Measurements from ENCODE around the gene DLGAP1. TPM values are rescaled to one million over a fixed set of nuclear protein-coding genes. Genes with fewer than 3 reads are reported as not detected.

The DLGAP1 gene
- total and polyA plus RNA-seq, 2 of the 13 experiments (the other 11 are each of a cell fraction or from before 2014, with no cell fraction given) = 0.01 TPM; not detected in 1

DNA sequence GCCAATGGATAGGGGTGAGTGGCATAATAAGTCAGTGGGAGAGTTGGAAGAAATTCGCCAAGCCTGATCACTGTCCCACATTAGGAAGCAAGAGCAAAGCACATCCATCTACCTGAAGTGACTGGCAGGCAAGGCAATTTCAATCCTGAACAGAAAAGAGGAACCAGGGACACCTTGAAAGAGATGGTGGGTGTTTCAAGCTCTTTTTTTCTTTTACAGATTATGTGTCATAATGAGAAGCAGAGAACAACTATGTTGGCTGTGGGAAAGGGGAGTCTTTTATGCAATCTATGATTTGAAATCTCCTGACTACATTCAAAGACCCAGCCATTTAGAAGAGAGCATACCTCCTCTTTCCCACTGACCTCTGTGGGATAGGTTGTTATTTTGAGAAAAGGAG, 941.6 kb downstream of the DLGAP1 start:
- DNase-seq (ENCODE audit: low spot score) (no peak), FAIRE-seq (no peak), ATAC-seq (no peak)
- Histone ChIP-seq H3K27me3 (ENCODE audit: control insufficient read depth in 1 of 2, insufficient read depth in 2 of 2, low read length in 2 of 2) (peaks cover 1 to 18% of the 10 kb centered on the region in 2 experiments; a peak in 1 of 5 replicates), H3K4me1 (ENCODE audit: insufficient read depth, low read length) (no peaks in the 10 kb centered on the region), H3K79me2 (ENCODE audit: insufficient read depth, low read length) (no peaks in the 10 kb centered on the region), H4K20me1 (ENCODE audit: insufficient read depth, low read length) (no peaks in the 10 kb centered on the region), H2AFZ (ENCODE audit: low read length) (no peak overlapping the region), H3K9me3 (ENCODE audit: low read length) (no peaks in the 10 kb centered on the region), H3K9ac (ENCODE audit: insufficient read depth, low read depth, low read length) (no peak overlapping the region), H3K4me3 (replicated peaks in 1 of 3; ENCODE audit: insufficient read depth in 1 of 3, low read depth in 2 of 3, low read length in 3 of 3) (no peak overlapping the region), H3K4me2 (ENCODE audit: low read depth, low read length) (no peak overlapping the region), H3K36me3 (replicated peaks in 1 of 2; ENCODE audit: control insufficient read depth in 1 of 2, insufficient read depth in 2 of 2, low read length in 2 of 2) (no peaks in the 10 kb centered on the region), H3K27ac (ENCODE audit: extremely low read length, insufficient read depth, low read length) (no peak overlapping the region)
- TF ChIP-seq KDM2A (CRISPR knock-in tag; IDR thresholded peaks at IDR 0.05; ENCODE audit: borderline replicate concordance, low read depth) = no peak
- TF ChIP-seq EEA1 (CRISPR knock-in tag; IDR thresholded peaks at IDR 0.05; ENCODE audit: borderline replicate concordance) = no peak
- TF ChIP-seq, protein P1, sequence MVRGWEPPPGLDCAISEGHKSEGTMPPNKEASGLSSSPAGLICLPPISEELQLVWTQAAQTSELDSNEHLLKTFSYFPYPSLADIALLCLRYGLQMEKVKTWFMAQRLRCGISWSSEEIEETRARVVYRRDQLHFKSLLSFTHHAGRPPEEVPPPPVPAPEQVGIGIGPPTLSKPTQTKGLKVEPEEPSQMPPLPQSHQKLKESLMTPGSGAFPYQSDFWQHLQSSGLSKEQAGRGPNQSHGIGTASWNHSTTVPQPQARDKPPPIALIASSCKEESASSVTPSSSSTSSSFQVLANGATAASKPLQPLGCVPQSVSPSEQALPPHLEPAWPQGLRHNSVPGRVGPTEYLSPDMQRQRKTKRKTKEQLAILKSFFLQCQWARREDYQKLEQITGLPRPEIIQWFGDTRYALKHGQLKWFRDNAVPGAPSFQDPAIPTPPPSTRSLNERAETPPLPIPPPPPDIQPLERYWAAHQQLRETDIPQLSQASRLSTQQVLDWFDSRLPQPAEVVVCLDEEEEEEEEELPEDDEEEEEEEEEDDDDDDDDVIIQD (CRISPR knock-in tag; IDR thresholded peaks at IDR 0.05; ENCODE audit: low read depth) = no peak
- TF ChIP-seq, protein P2, sequence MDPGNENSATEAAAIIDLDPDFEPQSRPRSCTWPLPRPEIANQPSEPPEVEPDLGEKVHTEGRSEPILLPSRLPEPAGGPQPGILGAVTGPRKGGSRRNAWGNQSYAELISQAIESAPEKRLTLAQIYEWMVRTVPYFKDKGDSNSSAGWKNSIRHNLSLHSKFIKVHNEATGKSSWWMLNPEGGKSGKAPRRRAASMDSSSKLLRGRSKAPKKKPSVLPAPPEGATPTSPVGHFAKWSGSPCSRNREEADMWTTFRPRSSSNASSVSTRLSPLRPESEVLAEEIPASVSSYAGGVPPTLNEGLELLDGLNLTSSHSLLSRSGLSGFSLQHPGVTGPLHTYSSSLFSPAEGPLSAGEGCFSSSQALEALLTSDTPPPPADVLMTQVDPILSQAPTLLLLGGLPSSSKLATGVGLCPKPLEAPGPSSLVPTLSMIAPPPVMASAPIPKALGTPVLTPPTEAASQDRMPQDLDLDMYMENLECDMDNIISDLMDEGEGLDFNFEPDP (CRISPR knock-in tag; conservative IDR thresholded peaks at IDR 0.05) = no peak
- no peak for TF ChIP-seq ZNF331 (CRISPR knock-in tag; IDR thresholded peaks at IDR 0.05)
- TF ChIP-seq DMAP1 (CRISPR knock-in tag; IDR thresholded peaks at IDR 0.05) = no peak
- no peak for TF ChIP-seq BORCS8-MEF2B (CRISPR knock-in tag; IDR thresholded peaks at IDR 0.05)
- TF ChIP-seq, protein P3, sequence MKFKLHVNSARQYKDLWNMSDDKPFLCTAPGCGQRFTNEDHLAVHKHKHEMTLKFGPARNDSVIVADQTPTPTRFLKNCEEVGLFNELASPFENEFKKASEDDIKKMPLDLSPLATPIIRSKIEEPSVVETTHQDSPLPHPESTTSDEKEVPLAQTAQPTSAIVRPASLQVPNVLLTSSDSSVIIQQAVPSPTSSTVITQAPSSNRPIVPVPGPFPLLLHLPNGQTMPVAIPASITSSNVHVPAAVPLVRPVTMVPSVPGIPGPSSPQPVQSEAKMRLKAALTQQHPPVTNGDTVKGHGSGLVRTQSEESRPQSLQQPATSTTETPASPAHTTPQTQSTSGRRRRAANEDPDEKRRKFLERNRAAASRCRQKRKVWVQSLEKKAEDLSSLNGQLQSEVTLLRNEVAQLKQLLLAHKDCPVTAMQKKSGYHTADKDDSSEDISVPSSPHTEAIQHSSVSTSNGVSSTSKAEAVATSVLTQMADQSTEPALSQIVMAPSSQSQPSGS (CRISPR knock-in tag; IDR thresholded peaks at IDR 0.05) = no peak
- WGBS (ENCODE audit: low lambda C conversion rate) = 13% methylated on average over 1 of the region's 1 CpG
- in situ Hi-C loops (cut with HindIII; ENCODE audit: extremely low pct_ligation_motif_present, low pct_unique_long_range_greater_than_20kb) = no loop called here
- ChIA-PET POLR2A (no interaction called here), CTCF (ENCODE audit: low intra/inter-chr PET ratio, low total read pairs) (no interaction called here)
- intact Hi-C loops (cut with micrococcal nuclease; ENCODE audit: unreplicated experiment) = no loop called here
- no TSS peak for BruUV-seq (replicated peaks)

All from HepG2 (cell line).